Measurements from ENCODE around the gene IMMP1L. TPM values are rescaled to one million over a fixed set of nuclear protein-coding genes. Genes with fewer than 3 reads are reported as not detected.

Gene IMMP1L, protein sequence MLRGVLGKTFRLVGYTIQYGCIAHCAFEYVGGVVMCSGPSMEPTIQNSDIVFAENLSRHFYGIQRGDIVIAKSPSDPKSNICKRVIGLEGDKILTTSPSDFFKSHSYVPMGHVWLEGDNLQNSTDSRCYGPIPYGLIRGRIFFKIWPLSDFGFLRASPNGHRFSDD
- total RNA-seq = 45.1 TPM

DNA sequence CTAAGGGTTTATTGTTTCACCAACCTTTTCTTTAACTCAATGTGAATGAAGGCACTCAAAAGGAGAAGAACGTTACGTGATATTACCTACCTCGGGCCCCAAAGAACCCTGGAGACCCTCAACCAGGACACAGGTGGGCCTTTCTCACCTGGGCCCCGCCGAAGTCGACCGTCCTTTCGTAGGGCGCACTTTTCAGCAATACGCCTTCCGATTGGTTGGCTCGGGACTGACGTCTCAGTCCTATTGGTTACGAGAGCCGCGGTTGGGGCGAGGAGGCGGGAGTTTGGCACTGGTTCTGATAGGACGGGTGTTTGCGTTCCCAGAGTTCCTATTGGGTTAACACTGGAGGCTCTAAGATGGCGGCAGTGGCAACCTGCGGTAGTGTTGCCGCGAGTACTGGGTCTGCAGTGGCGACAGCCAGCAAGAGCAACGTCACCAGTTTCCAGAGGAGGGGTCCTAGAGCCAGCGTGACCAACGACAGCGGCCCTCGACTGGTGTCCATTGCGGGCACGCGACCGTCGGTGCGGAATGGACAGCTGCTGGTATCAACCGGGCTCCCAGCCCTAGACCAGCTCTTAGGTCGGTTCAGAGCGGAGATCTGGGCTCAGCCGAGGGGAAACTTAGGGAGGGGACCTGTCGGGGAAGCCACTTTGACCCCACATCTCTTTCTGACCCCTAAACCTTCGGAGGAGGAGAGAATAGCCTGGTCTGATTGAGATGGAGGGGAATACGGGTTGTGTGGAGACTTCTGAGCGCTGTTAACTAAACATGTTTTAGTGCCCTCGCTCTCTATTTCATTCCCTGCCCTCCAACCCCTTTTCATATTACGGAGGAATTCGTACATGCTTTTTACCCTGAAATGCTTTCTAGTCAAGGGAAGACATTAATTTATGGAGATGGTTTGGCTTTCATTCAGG is at the start of gene IMMP1L, which contains the start of gene ELP4:
IMMP1L (minus strand) TSS at position 194 of the 917 bp plus-strand sequence. CDS start 46,346 bp downstream, outside the sequence.
ELP4 (plus strand) TSS at position 339 of the 917 bp plus-strand sequence; CDS start at position 357, 18 bp downstream.

Other genes with a start within 250 kb of the IMMP1L start
- gene DCDC1, start 139.9 kb downstream of the IMMP1L start, total RNA-seq = 1.9 TPM
- gene DNAJC24, start 139.8 kb downstream of the IMMP1L start, total RNA-seq = 23.2 TPM
- 49.8 TPM for gene ELP4, start 145 bp upstream of the IMMP1L start, total RNA-seq

Measured in parietal lobe (tissue), 1 donor.